Measurements from ENCODE around the gene PCNP.
A peak's percentile ranks its signal among the peaks of the same experiment; 100 is the strongest.
"Not testable (repeated sequence)": the region's sequence is repeated elsewhere in the genome, so short reads cannot be mapped to it uniquely, and the experiment has no call there.

The PCNP gene

DNA sequence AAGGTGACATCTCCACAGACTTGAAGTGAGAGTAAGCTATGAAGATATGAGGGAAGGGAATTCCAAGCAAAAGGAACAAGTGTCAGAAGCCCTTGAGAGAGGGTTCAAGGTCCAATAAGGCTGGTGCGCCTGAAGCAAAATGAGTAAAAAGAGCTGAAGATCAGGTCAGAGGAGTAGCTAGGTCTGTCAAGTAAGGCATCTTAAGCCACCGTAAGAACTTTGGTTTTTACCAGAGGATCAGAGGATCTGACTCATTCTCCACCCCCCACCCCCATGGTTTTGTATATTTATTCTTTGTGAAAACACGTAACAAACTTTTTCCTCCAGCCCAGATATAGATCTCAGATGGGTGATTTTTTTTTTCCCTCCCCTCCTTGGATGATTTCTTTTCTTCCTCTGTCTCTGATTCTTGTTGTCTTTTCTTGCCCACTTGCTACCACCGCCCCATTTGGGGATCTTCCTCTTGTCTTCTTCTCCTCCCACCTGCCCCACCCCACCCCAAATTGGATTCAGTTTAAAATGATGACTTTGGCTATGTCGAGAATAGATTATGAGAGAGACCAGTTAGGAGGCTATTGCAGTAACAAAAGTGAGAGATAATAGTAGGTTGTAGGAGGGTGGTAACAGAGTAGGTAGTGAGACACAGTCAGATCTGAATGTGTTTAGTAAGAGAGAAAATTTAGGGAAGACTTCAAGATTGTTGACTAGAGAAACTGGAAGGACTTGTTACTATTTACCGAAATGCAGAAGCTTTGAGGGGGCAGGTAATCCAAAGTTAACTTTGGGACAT lies 6.3 kb upstream of the PCNP start:
- DNase-seq (ENCODE audit: low spot score), result peak; percentile 49

DNA sequence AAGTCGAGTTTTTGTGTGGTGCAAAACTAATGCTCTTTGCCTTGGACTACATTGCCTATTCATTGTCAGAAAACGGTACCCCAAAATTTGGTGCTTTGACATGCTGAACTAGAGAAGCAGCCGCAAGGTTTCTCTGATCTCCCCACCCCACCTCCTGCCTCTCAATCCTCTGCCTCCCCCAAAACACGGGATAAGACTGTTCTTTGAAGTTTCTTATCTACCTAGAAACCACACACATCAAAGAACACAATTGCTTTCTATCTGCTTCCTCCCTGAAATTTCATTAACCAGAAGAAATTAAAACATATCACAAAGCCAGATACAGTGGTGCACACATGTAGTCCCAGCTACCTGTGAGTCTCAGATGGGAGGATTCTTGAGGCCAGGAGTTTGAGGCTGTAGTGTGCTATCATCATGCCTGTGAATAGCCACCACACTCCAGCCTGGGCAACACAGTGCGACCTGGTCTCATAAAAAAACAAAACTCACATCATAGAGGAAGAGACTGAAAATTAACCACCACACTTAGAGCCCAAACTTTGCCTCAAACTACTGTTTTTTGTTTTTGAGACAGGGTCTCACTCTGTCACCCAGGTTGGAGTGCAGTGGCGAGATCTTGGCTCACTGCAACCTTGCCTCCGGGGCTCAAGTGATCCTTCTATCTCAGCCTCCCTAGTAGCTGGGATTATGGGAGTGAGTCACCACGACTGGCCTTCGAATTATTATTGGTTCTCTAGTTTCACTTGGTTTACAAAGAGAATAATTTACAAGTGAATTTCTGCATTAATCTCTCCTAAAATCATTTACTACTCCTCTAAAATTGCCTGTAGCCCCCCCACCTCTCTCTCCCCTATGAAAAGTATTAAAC lies 2.7 kb upstream of the PCNP start:
- no peak for DNase-seq (ENCODE audit: low spot score)

DNA sequence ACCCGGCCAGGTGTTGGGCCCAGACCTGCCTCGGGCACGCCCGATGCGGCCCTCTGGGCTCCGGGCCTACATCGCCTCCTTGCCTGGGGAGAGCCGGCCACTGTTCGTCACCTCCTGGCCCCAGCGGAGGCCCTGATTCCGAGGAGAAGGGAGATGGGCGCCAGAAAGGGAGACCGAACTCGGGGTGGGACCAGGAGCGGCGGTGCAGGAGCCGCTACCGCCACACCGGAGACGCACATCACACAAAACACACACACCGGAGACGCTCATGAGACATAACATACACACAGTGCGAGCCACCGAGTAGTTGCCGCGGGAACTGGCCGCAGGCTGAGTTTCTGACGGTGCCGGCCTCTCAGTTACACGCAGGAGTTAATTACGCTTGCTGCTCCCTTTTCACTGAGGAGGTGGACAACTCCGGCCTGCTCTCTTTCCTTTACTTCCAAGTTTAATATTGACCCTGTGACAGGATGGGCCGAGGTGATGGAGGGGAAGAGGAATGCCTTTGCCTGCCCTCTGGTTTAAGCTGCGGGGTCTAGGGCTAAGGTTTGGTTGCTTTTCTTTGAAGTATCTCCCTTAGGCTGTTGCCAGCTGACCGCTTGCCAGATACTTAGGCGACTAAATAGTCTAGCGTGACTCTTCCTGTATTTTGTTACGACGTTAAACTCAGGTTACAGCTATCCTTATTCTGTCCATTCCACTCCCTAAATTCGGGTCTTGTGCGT lies 570 bp downstream of the PCNP start:
- DNase-seq (ENCODE audit: low spot score), result peak; percentile 43

DNA sequence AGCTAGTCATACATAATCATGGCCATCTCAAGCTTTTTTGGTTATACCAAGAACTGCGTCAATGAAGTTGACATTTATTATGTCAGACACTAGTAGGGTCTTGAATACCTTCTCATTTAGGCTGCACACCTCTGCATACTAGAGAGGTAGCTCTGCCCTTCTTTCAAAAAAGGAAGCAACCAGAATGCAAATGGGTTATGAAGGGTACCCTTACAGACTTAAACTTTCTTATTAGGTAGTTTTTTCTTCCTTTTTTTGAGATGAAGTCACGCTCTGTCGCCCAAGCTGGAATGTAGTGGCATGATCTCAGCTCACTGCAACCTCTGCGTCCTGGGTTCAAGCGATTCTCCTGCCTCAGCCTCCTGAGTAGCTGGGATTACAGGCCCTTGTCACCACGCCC lies 3.3 kb downstream of the PCNP start:
- no peak for DNase-seq (ENCODE audit: low spot score)

- DNase-seq (ENCODE audit: low spot score), result no peak
Measured at GRCh38 chr3:101588616-101589015, 14.6 kb downstream of the PCNP start.

GRCh38 chr3:101591071-101591470 lies 17.1 kb downstream of the PCNP start:
- no peak for DNase-seq (ENCODE audit: low spot score)

DNA sequence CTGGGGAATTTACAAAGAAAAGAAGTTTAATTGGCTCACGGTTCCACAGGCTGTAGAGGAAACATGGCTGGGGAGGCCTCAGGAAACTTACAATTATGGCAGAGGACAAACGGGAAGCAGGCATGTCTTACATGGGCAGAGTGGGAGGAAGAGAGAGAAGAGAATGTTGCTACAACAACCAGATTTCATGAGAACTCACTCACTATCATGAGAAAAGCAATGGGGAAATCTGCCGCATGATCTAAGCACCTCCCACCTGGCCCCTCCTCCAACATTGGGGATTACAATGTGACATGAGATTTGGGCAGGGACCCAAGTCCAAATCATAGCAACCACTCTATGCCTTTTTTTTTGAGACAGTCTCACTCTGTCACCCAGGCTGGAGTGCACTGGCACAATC lies 28.8 kb downstream of the PCNP start:
- no peak for DNase-seq (ENCODE audit: low spot score)

GRCh38 chr3:101603184-101603583 lies 29.2 kb downstream of the PCNP start:
- no peak for DNase-seq (ENCODE audit: low spot score)

DNA sequence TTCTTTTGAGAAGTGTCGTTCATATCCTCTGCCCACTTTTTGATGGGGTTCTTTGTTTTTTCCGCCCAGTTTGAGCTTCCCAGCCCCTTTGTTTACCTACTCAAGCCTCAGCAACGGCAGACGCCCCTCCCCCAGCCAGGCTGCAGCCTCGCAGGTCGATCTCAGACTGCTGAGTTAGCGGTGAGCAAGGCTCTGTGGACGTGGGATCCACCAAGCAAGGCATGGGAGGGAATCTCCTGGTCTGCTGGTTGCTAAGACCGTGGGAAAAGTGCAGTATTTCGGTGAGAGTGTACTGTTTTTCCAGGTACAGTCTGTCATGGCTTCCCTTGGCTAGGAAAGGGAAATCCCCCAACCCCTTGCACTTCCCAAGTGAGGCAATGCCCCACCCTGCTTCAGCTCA lies 31.4 kb downstream of the PCNP start:
- DNase-seq (ENCODE audit: low spot score), result not testable (repeated sequence)

DNA sequence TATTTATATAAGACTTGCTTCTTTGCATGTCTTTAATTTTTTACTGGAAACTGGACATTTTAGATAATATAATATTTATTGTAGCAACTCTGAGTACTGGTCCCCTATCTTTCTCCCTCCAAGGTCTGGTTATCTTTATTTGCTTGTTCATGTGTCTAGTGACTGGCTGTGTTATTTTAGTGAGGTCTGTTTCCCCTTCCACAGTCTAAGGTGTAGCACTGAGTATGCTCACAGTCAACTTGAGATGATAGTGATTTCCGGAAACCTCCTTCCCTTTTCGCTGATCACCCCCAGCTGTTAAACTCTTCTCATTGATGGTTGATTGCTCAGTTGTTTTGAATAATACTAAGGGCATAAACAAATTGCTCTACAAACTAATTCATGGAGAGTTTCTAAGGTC lies 37.0 kb downstream of the PCNP start:
- DNase-seq (ENCODE audit: low spot score), result no peak

- not testable (repeated sequence) for DNase-seq (ENCODE audit: low spot score)
Measured at GRCh38 chr3:101613014-101613413, 39.0 kb downstream of the PCNP start.

DNA sequence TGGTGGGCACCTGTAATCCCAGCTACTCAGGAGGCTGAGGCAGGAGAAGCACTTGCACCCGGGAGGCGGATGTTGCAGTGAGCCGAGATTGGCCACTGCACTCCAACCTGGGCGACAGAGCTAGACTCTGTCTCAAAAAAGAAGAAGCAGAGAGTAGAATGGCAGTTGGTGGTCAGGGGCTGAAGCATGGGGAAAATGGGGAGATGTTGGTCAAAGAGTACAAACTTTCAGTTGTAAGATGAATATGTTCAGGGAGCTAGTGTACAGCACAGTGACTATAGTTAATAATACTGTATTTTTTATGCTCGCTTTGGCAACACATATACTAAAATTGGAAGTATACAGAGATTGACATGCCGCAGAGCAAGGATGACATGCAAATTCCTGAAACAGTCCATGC lies 41.5 kb downstream of the PCNP start:
- DNase-seq (ENCODE audit: low spot score), result no peak

DNA sequence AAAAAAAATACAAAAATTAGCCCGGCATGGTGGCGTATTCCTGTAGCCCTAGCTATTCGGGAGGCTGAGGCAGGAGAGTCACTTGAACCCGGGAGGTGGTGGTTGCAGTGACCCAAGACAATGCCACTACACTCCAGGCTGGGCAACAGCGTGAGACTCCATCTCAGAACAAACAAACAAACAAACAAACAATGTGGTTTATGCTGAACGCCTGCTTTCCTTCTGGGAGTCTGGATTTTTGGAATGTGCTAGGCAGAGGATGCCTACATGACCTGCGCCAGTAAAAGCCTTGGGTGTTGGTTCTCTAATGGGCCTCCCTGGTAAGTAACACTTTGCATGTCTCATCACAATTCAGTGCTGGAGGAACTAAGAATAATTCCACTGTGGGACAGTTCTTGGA lies 43.5 kb downstream of the PCNP start:
- no peak for DNase-seq (ENCODE audit: low spot score)

GRCh38 chr3:101618726-101619125 lies 44.7 kb downstream of the PCNP start:
- no peak for DNase-seq (ENCODE audit: low spot score)

- no peak for DNase-seq (ENCODE audit: low spot score)
Measured at GRCh38 chr3:101619734-101620133, 45.8 kb downstream of the PCNP start.

- no peak for DNase-seq (ENCODE audit: low spot score)
Measured at GRCh38 chr3:101623656-101624055, 49.7 kb downstream of the PCNP start.

DNA sequence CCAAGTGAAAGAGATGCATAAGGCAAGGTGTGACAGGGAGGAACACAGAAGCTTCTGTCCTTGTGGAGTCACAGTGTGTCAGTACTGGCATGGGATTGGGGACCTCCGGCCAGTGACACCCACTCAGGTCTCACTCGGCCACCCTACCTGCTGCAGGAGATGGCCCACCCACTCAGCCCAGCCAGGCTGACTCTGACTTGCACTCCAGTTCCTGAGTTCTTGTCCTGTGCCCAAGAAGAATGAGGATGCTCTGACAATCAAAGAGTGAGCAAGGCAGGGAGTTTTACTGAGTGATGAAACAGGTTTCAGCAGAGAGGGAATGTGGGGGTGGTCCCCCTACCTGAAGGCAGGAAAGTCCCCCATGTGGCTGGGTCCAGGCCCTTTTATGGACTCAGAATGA lies 50.9 kb downstream of the PCNP start:
- no peak for DNase-seq (ENCODE audit: low spot score)

DNA sequence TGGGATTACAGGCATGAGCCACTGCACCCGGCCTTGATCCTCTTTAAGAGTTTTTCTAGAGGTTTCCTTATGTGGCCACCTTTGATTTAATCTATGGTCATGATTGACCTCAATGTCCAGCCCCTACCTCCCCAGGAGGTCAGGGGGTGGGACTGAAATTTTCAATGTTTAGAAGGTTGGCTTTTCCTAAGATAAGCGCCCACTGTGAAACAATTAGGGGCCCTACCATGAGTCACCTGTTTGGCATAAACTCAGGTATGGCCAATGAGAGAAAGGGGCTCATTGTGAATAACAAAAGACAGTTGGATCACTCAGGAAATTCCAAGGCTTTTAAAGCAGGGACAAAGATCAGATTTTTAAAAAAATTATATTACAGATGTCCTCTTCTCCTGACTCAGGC lies 51.9 kb downstream of the PCNP start:
- no peak for DNase-seq (ENCODE audit: low spot score)

DNA sequence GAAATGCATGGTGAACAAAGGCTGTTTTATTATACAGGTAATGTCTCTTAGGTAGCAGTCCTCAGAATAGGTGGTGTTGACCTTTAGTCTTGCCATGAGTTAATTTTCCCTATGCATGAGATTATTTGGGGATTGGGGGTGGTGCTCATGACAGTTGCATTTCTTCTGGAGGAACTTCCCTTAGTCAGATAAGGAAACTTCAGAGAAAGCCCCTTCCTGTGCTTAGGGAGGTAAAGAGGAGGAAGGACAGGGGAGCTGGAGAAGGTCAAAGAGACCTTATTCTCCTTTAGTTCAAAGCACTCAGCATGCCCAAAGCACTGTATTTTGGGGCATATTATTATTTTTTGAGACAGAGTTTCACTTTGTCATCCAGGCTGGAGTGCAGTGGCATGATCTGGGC lies 55.2 kb downstream of the PCNP start:
- no peak for DNase-seq (ENCODE audit: low spot score)

DNA sequence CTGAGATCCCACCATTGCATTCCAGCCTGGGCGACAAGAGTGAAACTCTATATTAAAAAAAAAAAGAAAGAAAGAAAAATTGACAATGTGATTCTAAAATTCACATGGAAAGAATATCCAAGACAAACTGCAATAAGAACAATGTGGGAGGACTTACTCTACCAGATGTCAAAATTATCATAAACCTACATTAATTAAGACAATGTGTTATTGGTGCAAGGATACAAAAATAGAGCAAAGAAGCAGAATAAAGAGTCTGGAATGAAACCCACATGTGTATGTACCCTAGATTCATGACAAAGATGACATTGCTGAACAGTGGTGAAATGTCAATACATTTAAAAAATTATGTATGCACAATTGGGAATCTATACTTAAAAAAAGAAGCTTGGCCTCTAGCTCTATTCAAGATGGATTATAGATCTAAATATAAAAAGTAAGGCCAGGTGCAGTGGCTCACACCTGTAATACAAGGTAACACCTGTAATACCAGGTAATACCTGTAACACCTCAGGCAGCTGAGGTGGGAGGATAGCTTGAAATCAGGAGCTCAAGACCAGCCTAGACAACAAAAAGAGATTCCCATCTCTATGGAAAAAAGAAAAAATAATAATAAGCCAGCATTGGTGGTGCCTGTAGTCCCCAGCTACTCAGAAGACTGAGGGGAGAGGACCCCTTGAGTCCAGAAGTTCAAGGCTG lies 57.3 kb downstream of the PCNP start:
- DNase-seq (ENCODE audit: low spot score), result no peak

- DNase-seq (ENCODE audit: low spot score), result not testable (repeated sequence)
Measured at GRCh38 chr3:101631959-101632358, 58.0 kb downstream of the PCNP start.

- no peak for DNase-seq (ENCODE audit: low spot score)
Measured at GRCh38 chr3:101632586-101632985, 58.6 kb downstream of the PCNP start.

Measured in AG08396 (cell line).